Upper lobe of left lung (tissue), 4 donors: ENCODE data around the gene SRGAP2B.
"Not testable (repeated sequence)": the region's sequence is repeated elsewhere in the genome, so short reads cannot be mapped to it uniquely, and the experiment has no call there.

Experiments
- CTCF ChIP-seq, 6 experiments: fragments of 450-650 bp in 4 of 6; fragments of 200-600 bp in 2 of 6; sonication (generic) in 2 of 6; IDR thresholded peaks; one replicate each; pipeline ENCODE4 v1.5.1; 2016 to 2019; ENCODE audit warnings: antibody characterized with exemption in 6 of 6
- POLR2A ChIP-seq, 4 donors: fragments of 450-650 bp; IDR thresholded peaks; one replicate each; pipeline ENCODE4 v1.5.1; 2016 to 2017; ENCODE audit warnings: antibody characterized with exemption in 4 of 4, mild to moderate bottlenecking in 2 of 4

GRCh38 chr1:144931553-144931952 is 163.6 kb downstream of the SRGAP2B start:
- TF ChIP-seq CTCF, POLR2A (IDR thresholded peaks at IDR 0.05): not testable (repeated sequence)
